ENCODE measurements around the gene LDLRAD3. TPM values are rescaled to one million over a fixed set of nuclear protein-coding genes. Genes with fewer than 3 reads are reported as not detected.

LDLRAD3 gene
- total RNA-seq, 1 experiment from 2014 or later, result 19.0 TPM

DNA sequence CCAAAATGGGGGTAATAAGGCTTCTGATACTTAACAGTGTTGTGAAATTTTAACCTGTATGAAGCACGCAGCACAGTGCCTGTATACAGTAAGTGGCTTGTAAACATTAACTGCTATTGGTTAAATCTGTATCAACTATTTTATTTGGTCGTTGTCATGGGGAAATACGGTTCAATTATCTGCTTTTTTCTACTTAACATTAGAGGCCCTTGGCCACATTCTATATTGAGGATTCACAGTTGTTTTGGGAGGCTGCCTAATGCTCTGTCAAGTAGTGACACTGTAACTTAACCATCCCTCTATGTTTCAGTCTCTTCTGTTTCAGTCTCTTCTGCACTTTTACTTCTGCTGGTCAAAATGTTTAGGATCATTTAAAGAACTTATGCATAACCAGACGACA lies 95.6 kb downstream of the LDLRAD3 start:
- TF ChIP-seq ELF1 (IDR thresholded peaks at IDR 0.05; ENCODE audit: borderline replicate concordance, low read depth) (no peak), SIN3A (IDR thresholded peaks at IDR 0.05; ENCODE audit: low read depth) (no peak), EZH2phosphoT487 (IDR thresholded peaks at IDR 0.05; ENCODE audit: borderline replicate concordance) (no peak), EZH2 (IDR thresholded peaks at IDR 0.05) (no peak), ZNF274 (IDR thresholded peaks at IDR 0.05; ENCODE audit: low read depth, low read length) (no peak), JUND (IDR thresholded peaks at IDR 0.05) (no peak), SRF (IDR thresholded peaks at IDR 0.05; ENCODE audit: low read depth) (no peak), SP1 (IDR thresholded peaks at IDR 0.05; ENCODE audit: low read depth) (no peak), ZFX (IDR thresholded peaks at IDR 0.05) (no peak), CBX3 (IDR thresholded peaks at IDR 0.05; ENCODE audit: low read depth) (no peak), FOSL1 (IDR thresholded peaks at IDR 0.05; ENCODE audit: low read depth) (no peak), RAD21 (IDR thresholded peaks at IDR 0.05; ENCODE audit: low read depth) (no peak), POLR2AphosphoS5 (IDR thresholded peaks at IDR 0.05; ENCODE audit: low read depth, low read length) (no peak), POLR2A (IDR thresholded peaks at IDR 0.05; ENCODE audit: borderline replicate concordance, extremely low read depth, insufficient read depth, insufficient read length) (no peak), EGR1 (IDR thresholded peaks at IDR 0.05; ENCODE audit: low read depth) (no peak)
- TF ChIP-seq, protein P1, sequence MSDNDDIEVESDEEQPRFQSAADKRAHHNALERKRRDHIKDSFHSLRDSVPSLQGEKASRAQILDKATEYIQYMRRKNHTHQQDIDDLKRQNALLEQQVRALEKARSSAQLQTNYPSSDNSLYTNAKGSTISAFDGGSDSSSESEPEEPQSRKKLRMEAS (IDR thresholded peaks at IDR 0.05), result no peak
- TF ChIP-seq, protein P2, sequence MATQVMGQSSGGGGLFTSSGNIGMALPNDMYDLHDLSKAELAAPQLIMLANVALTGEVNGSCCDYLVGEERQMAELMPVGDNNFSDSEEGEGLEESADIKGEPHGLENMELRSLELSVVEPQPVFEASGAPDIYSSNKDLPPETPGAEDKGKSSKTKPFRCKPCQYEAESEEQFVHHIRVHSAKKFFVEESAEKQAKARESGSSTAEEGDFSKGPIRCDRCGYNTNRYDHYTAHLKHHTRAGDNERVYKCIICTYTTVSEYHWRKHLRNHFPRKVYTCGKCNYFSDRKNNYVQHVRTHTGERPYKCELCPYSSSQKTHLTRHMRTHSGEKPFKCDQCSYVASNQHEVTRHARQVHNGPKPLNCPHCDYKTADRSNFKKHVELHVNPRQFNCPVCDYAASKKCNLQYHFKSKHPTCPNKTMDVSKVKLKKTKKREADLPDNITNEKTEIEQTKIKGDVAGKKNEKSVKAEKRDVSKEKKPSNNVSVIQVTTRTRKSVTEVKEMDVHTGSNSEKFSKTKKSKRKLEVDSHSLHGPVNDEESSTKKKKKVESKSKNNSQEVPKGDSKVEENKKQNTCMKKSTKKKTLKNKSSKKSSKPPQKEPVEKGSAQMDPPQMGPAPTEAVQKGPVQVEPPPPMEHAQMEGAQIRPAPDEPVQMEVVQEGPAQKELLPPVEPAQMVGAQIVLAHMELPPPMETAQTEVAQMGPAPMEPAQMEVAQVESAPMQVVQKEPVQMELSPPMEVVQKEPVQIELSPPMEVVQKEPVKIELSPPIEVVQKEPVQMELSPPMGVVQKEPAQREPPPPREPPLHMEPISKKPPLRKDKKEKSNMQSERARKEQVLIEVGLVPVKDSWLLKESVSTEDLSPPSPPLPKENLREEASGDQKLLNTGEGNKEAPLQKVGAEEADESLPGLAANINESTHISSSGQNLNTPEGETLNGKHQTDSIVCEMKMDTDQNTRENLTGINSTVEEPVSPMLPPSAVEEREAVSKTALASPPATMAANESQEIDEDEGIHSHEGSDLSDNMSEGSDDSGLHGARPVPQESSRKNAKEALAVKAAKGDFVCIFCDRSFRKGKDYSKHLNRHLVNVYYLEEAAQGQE (IDR thresholded peaks at IDR 0.05; ENCODE audit: low read depth), result no peak
- TF ChIP-seq, protein P3, sequence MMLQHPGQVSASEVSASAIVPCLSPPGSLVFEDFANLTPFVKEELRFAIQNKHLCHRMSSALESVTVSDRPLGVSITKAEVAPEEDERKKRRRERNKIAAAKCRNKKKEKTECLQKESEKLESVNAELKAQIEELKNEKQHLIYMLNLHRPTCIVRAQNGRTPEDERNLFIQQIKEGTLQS (IDR thresholded peaks at IDR 0.05), result no peak
- TF ChIP-seq, protein P4, sequence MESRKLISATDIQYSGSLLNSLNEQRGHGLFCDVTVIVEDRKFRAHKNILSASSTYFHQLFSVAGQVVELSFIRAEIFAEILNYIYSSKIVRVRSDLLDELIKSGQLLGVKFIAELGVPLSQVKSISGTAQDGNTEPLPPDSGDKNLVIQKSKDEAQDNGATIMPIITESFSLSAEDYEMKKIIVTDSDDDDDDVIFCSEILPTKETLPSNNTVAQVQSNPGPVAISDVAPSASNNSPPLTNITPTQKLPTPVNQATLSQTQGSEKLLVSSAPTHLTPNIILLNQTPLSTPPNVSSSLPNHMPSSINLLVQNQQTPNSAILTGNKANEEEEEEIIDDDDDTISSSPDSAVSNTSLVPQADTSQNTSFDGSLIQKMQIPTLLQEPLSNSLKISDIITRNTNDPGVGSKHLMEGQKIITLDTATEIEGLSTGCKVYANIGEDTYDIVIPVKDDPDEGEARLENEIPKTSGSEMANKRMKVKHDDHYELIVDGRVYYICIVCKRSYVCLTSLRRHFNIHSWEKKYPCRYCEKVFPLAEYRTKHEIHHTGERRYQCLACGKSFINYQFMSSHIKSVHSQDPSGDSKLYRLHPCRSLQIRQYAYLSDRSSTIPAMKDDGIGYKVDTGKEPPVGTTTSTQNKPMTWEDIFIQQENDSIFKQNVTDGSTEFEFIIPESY (IDR thresholded peaks at IDR 0.05; ENCODE audit: extremely low read depth, insufficient replicate concordance, low read length), result no peak
- TF ChIP-seq, protein P5, sequence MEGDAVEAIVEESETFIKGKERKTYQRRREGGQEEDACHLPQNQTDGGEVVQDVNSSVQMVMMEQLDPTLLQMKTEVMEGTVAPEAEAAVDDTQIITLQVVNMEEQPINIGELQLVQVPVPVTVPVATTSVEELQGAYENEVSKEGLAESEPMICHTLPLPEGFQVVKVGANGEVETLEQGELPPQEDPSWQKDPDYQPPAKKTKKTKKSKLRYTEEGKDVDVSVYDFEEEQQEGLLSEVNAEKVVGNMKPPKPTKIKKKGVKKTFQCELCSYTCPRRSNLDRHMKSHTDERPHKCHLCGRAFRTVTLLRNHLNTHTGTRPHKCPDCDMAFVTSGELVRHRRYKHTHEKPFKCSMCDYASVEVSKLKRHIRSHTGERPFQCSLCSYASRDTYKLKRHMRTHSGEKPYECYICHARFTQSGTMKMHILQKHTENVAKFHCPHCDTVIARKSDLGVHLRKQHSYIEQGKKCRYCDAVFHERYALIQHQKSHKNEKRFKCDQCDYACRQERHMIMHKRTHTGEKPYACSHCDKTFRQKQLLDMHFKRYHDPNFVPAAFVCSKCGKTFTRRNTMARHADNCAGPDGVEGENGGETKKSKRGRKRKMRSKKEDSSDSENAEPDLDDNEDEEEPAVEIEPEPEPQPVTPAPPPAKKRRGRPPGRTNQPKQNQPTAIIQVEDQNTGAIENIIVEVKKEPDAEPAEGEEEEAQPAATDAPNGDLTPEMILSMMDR (IDR thresholded peaks at IDR 0.05 in 2 of 3, conservative IDR thresholded peaks at IDR 0.05 in 1 of 3; ENCODE audit: borderline replicate concordance in 1 of 3, insufficient read depth in 1 of 3, low read depth in 2 of 3, low read length in 2 of 3), result no peak
- intact Hi-C loops (cut with micrococcal nuclease), result no loop called here
- Histone ChIP-seq H3K9me2 (ENCODE audit: insufficient read depth) (no peaks in the 10 kb centered on the region), H3K27ac (ENCODE audit: low read depth, low read length) (no peak overlapping the region), H3K36me3 (ENCODE audit: control insufficient read depth in 1 of 2, insufficient read depth in 2 of 2, low read length in 2 of 2) (no peaks in the 10 kb centered on the region), H3K9me3 (ENCODE audit: control insufficient read depth in 1 of 2, insufficient read depth in 1 of 2, low read depth in 1 of 2, low read length in 2 of 2) (no peaks in the 10 kb centered on the region), H4K20me1 (ENCODE audit: insufficient read depth) (no peaks in the 10 kb centered on the region), H3K4me1 (ENCODE audit: control insufficient read depth in 1 of 2, insufficient read depth in 2 of 2, low read length in 2 of 2) (peaks cover 6 to 11% of the 10 kb centered on the region in 2 experiments; a peak in 3 of 4 replicates), H3K9ac (ENCODE audit: low read length) (no peak overlapping the region), H3K79me2 (ENCODE audit: insufficient read depth, low read length) (no peaks in the 10 kb centered on the region), H3K4me3 (replicated peaks in 1 of 2; ENCODE audit: low read depth in 1 of 2, low read length in 2 of 2) (no peak overlapping the region), H2AFZ (ENCODE audit: low read depth, low read length, poor library complexity, severe bottlenecking) (no peak overlapping the region), H3K4me2 (ENCODE audit: low read length) (no peak overlapping the region), H3K27me3 (ENCODE audit: insufficient read depth, low read length) (no peaks in the 10 kb centered on the region)
- ATAC-seq (no peak), DNase-seq (ENCODE audit: low read depth, low spot score) (no peak)
- no TSS peak for BruUV-seq (replicated peaks)
- CTCF ChIA-PET, result no interaction called here
- POLR2A ChIA-PET, result no interaction called here
- RAD21 ChIA-PET (ENCODE audit: low non-redundant PET in 1 of 2, low total read pairs in 2 of 2, uncharacterized antibody in 2 of 2, unreplicated experiment in 2 of 2), result no interaction called here
